Aorta (tissue), 5 donors: Measurements from ENCODE around the gene RBBP8NL. TPM values are rescaled to one million over a fixed set of nuclear protein-coding genes. Genes with fewer than 3 reads are reported as not detected.

Source experiments
- ATAC-seq: fragments of 200-7000 bp; cut with Tn5 transposase; one replicate; pipeline ENCODE4 v1.9.1; 2022; ENCODE audit warnings: moderate library complexity; ENCODE audit not compliant: low FRiP score
- DNase-seq, 2 donors: peaks; one replicate each; pipeline ENCODE4 v3.0.0-alpha.2; 2020
- H3K27ac ChIP-seq, 2 donors: one replicate each; pipeline ENCODE4 v1.5.1; 2013; ENCODE audit warnings: low read length in 2 of 2, mild to moderate bottlenecking in 2 of 2, moderate library complexity in 2 of 2, control low read depth in 1 of 2, inconsistent platforms in 1 of 2, low read depth in 1 of 2
- H3K27me3 ChIP-seq, 2 donors: one replicate each; pipeline ENCODE4 v1.6.1; 2013; ENCODE audit warnings: control low read depth in 1 of 2, low read length in 1 of 2, mild to moderate bottlenecking in 1 of 2, moderate library complexity in 1 of 2; ENCODE audit not compliant: insufficient read depth in 2 of 2, control insufficient read depth in 1 of 2
- H3K36me3 ChIP-seq, 2 donors: one replicate each; pipeline ENCODE4 v1.6.1; 2013; ENCODE audit warnings: control low read depth in 1 of 2, low read length in 1 of 2, mild to moderate bottlenecking in 1 of 2; ENCODE audit not compliant: insufficient read depth in 2 of 2, control insufficient read depth in 1 of 2
- H3K4me1 ChIP-seq, 2 donors: one replicate each; pipeline ENCODE4 v1.6.1; 2013; ENCODE audit warnings: low read length in 2 of 2, control low read depth in 1 of 2, mild to moderate bottlenecking in 1 of 2, moderate library complexity in 1 of 2; ENCODE audit not compliant: insufficient read depth in 2 of 2, control insufficient read depth in 1 of 2
- H3K4me3 ChIP-seq, 2 donors: one replicate each; pipeline ENCODE4 v1.5.1; 2013; ENCODE audit warnings: low read length in 2 of 2, control low read depth in 1 of 2, mild to moderate bottlenecking in 1 of 2
- H3K9me3 ChIP-seq: one replicate; pipeline ENCODE4 v1.6.1; 2013; ENCODE audit warnings: mild to moderate bottlenecking, low read length; ENCODE audit not compliant: control insufficient read depth
- WGBS, 2 donors: extraction: QIAGEN DNeasy Blood & Tissue Kit; methylation state at CpG; one replicate each; pipeline ENCODE4 v1.1.7; 2013; 5-methylcytosine and 5-hydroxymethylcytosine counted together
- intact Hi-C, 2 donors: fragments of 100-400 bp; cut with DNase I; formaldehyde crosslinking; loops; one replicate each; pipeline versions ENCODE4 v1.14.2 to v1.15.0; 2022
- polyA plus RNA-seq, 2 donors: library from polyadenylated mRNA; stranded (reverse); fragments of 200-250 nt; gene quantifications; one replicate each; pipeline ENCODE4 v1.2.3, GENCODE V29; 2013
- total RNA-seq, 2 donors: library from RNA; stranded (reverse); fragmentation: NEBNext Ultra II Directional; extraction: Animal tissue kit (Norgen Biotek cat#: 25700); gene quantifications; one replicate each; pipeline ENCODE4 v1.2.1, GENCODE V29; 2021
- donor health status: healthy with polysubstance abuse.
- donor health status: Bipolar disorder and iron deficiency.
- donor health status: DM: no; HTN: no; CAD: no.
- donor health status: DM: no; HTN: no; CAD: no.
- donor health status: DM: yes; HTN: yes; CAD: no.

The RBBP8NL gene
- total and polyA plus RNA-seq, 4 donors = 1.6 TPM; not detected in 3

- DNase-seq (no peak), ATAC-seq (no peak)
- Histone ChIP-seq H3K9me3 (no peaks in the 10 kb centered on the region), H3K27ac (no peak overlapping the region), H3K4me1 (no peaks in the 10 kb centered on the region), H3K4me3 (no peak overlapping the region), H3K27me3 (no peaks in the 10 kb centered on the region), H3K36me3 (peaks cover 0 to 1% of the 10 kb centered on the region in 2 donors)
- intact Hi-C loops = loop anchor here in 1 of 2 donors (5.0 kb wide), 1 partner anchor 37 kb away; no protein-coding TSS in a partner anchor
- 77 to 78% methylated on average over 5 of the region's 5 CpGs for WGBS, 2 donors
Measured at GRCh38 chr20:62389601-62390087, 37.7 kb downstream of the RBBP8NL start.

- DNase-seq (no peak), ATAC-seq (no peak)
- Histone ChIP-seq H3K36me3 (peaks cover 0 to 1% of the 10 kb centered on the region in 2 donors), H3K27me3 (no peaks in the 10 kb centered on the region), H3K27ac (no peak overlapping the region), H3K9me3 (no peaks in the 10 kb centered on the region), H3K4me1 (no peaks in the 10 kb centered on the region), H3K4me3 (no peak overlapping the region)
- 74 to 75% methylated on average over 11 of the region's 11 CpGs for WGBS, 2 donors
- intact Hi-C loops = loop anchor here in 1 of 2 donors (5.0 kb wide), 1 partner anchor 37 kb away; no protein-coding TSS in a partner anchor
Measured at GRCh38 chr20:62388839-62389600, 38.3 kb downstream of the RBBP8NL start.

GRCh38 chr20:62387933-62388635, 39.3 kb downstream of the RBBP8NL start:
- no peak for DNase-seq
- WGBS, 2 donors = 59 to 62% methylated on average over 19 to 20 of the region's 20 CpGs
- no peaks in the 10 kb centered on the region for H3K4me1 ChIP-seq
- H3K27ac ChIP-seq = no peak overlapping the region
- intact Hi-C loops = loop anchor here in 1 of 2 donors (5.0 kb wide), 1 partner anchor 36 kb away; no protein-coding TSS in a partner anchor
- H3K4me3 ChIP-seq = no peak overlapping the region
- H3K9me3 ChIP-seq = no peaks in the 10 kb centered on the region
- no peaks in the 10 kb centered on the region for H3K27me3 ChIP-seq
- ATAC-seq = no peak
- peaks cover 0 to 1% of the 10 kb centered on the region in 2 donors for H3K36me3 ChIP-seq

- DNase-seq (no peak), ATAC-seq (no peak)
- Histone ChIP-seq H3K4me3 (peak overlapping the region; percentile 55 to 66), H3K9me3 (no peaks in the 10 kb centered on the region), H3K36me3 (peaks cover 0 to 1% of the 10 kb centered on the region in 2 donors), H3K4me1 (no peaks in the 10 kb centered on the region), H3K27me3 (no peaks in the 10 kb centered on the region), H3K27ac (no peak overlapping the region)
- WGBS, 2 donors = 3 to 7% methylated on average over 25 to 47 of the region's 47 CpGs
- intact Hi-C loops = loop anchor here in 1 of 2 donors (5.0 kb wide), 1 partner anchor 35 kb away; no protein-coding TSS in a partner anchor
Measured at GRCh38 chr20:62387219-62387913, 40.0 kb downstream of the RBBP8NL start.

GRCh38 chr20:62386383-62387218, 40.7 kb downstream of the RBBP8NL start, which contains the start of gene RPS21:
RPS21 (plus strand) TSS chr20:62387103; CDS start chr20:62387339, 236 bp downstream.
- Histone ChIP-seq H3K4me1 (no peaks in the 10 kb centered on the region), H3K36me3 (peaks cover 0 to 1% of the 10 kb centered on the region in 2 donors), H3K4me3 (peak within 1 kb of the TSS; percentile 55 to 66), H3K27me3 (no peaks in the 10 kb centered on the region), H3K27ac (peak within 1 kb of the TSS; percentile 5 to 19), H3K9me3 (no peaks in the 10 kb centered on the region)
- ATAC-seq (peak; percentile 94), DNase-seq (peak; percentile 97 to 98)
- WGBS, 2 donors = 0% methylated on average over 66 to 83 of the region's 83 CpGs
- intact Hi-C loops = loop anchor here in 1 of 2 donors (5.0 kb wide), 1 partner anchor 34 kb away; no protein-coding TSS in a partner anchor

GRCh38 chr20:62382306-62383198, 44.8 kb downstream of the RBBP8NL start:
- no peaks in the 10 kb centered on the region for H3K36me3 ChIP-seq
- DNase-seq (peak; percentile 73 to 89), ATAC-seq (peak; percentile 75)
- H3K4me1 ChIP-seq = no peaks in the 10 kb centered on the region
- no peaks in the 10 kb centered on the region for H3K27me3 ChIP-seq
- intact Hi-C loops = loop anchor here (2.0 to 5.0 kb wide), 3 partner anchors 40 to 82 kb away; partner anchors contain the start of gene ADRM1 (in 1 of the 2)
- WGBS, 2 donors = 33% methylated on average over 18 of the region's 18 CpGs
- H3K4me3 ChIP-seq = no peak overlapping the region
- H3K27ac ChIP-seq = no peak overlapping the region
- H3K9me3 ChIP-seq = no peaks in the 10 kb centered on the region

- no peak overlapping the region for H3K4me3 ChIP-seq
- DNase-seq = no peak
- no peak for ATAC-seq
- H3K27ac ChIP-seq = no peak overlapping the region
- no peaks in the 10 kb centered on the region for H3K4me1 ChIP-seq
- no peaks in the 10 kb centered on the region for H3K36me3 ChIP-seq
- 97% methylated on average over 6 of the region's 6 CpGs for WGBS, 2 donors
- H3K9me3 ChIP-seq = no peaks in the 10 kb centered on the region
- no peaks in the 10 kb centered on the region for H3K27me3 ChIP-seq
- intact Hi-C loops = loop anchor here (2.0 to 5.0 kb wide), 3 partner anchors 40 to 81 kb away; partner anchors contain the start of gene ADRM1 (in 1 of the 2)
Measured at GRCh38 chr20:62381842-62382241, 45.5 kb downstream of the RBBP8NL start.
